PC-3 (cell line): ENCODE data around the gene RENBP. TPM values are rescaled to one million over a fixed set of nuclear protein-coding genes. Genes with fewer than 3 reads are reported as not detected.
A peak's percentile ranks its signal among the peaks of the same experiment; 100 is the strongest.

ENCODE experiments used
- ATAC-seq: fragments of 200-7000 bp; cut with Tn5 transposase; 2 replicates; pipeline ENCODE4 v1.9.1; 2020; ENCODE audit warnings: mild to moderate bottlenecking, moderate library complexity
- BruUV-seq: library from RNA; stranded (reverse); fragments of 400-500 nt; replicated peaks from 2 replicates; lab custom pipeline; 2021; lab: Mats Ljungman, UMichigan
- CTCF ChIA-PET: fragments of 300-600 bp; sonication (Branson Sonifier 250); formaldehyde crosslinking; loops from one replicate; lab custom pipeline; 2022; ENCODE audit warnings: antibody characterized with exemption; lab: Charles Lee
- POLR2A ChIA-PET: fragments of 300-600 bp; sonication (Branson Sonifier 250); formaldehyde crosslinking; loops from one replicate; lab custom pipeline; 2022; ENCODE audit warnings: antibody characterized with exemption; ENCODE audit not compliant: unreplicated experiment; lab: Charles Lee
- DNase-seq: peaks from one replicate; pipeline ENCODE4 v3.0.0-alpha.2; 2015
- H2AFZ ChIP-seq: fragments of 300-600 bp; sonication (generic); 2 replicates; pipeline ENCODE4 v1.6.0; 2016; ENCODE audit warnings: antibody characterized with exemption, low read length
- H3F3A ChIP-seq: fragments of 300-600 bp; sonication (generic); one replicate; pipeline ENCODE4 v1.6.0; 2017; ENCODE audit warnings: antibody characterized with exemption, low read length, control low read depth, mild to moderate bottlenecking; ENCODE audit not compliant: unreplicated experiment
- H3K27ac ChIP-seq: fragments of 300-600 bp; sonication (generic); 2 replicates; pipeline ENCODE4 v1.5.1; 2016; ENCODE audit warnings: mild to moderate bottlenecking, low read length
- H3K27me3 ChIP-seq: fragments of 300-600 bp; sonication (generic); 2 replicates; pipeline ENCODE4 v1.6.1; 2016; ENCODE audit warnings: low read length, mixed read lengths
- H3K36me3 ChIP-seq: fragments of 300-600 bp; sonication (generic); 2 replicates; pipeline ENCODE4 v1.6.1; 2016; ENCODE audit warnings: low read depth, mixed run types, low read length, mixed read lengths
- H3K4me1 ChIP-seq: fragments of 300-600 bp; sonication (generic); 2 replicates; pipeline ENCODE4 v1.5.1; 2016; ENCODE audit warnings: low read length; ENCODE audit not compliant: insufficient read depth
- H3K4me2 ChIP-seq: fragments of 300-600 bp; sonication (generic); 2 replicates; pipeline ENCODE4 v1.6.0; 2016; ENCODE audit warnings: low read length
- H3K4me3 ChIP-seq: fragments of 300-600 bp; sonication (generic); 2 replicates; pipeline ENCODE4 v1.5.1; 2016; ENCODE audit warnings: mild to moderate bottlenecking, low read length, mixed read lengths
- H3K79me2 ChIP-seq: fragments of 300-600 bp; sonication (generic); 2 replicates; pipeline ENCODE4 v1.6.1; 2017; ENCODE audit warnings: low read length, mixed read lengths
- H3K9ac ChIP-seq: fragments of 300-600 bp; sonication (generic); 2 replicates; pipeline ENCODE4 v1.6.0; 2016; ENCODE audit warnings: mild to moderate bottlenecking, low read length
- H3K9me2 ChIP-seq: fragments of 300-600 bp; sonication (generic); replicated peaks from 2 replicates; pipeline ENCODE4 v1.6.1; 2016; ENCODE audit warnings: mixed run types, low read length, mixed read lengths
- H3K9me3 ChIP-seq: fragments of 300-600 bp; sonication (generic); 2 replicates; pipeline ENCODE4 v1.6.1; 2016; ENCODE audit warnings: low read length, mixed read lengths
- H4K20me1 ChIP-seq: fragments of 300-600 bp; sonication (generic); 2 replicates; pipeline ENCODE4 v1.6.1; 2016; ENCODE audit warnings: low read length, mixed read lengths
- CTCF ChIP-seq: fragments of 300-600 bp; sonication (generic); conservative IDR thresholded peaks from 2 replicates; pipeline ENCODE4 v1.5.1; 2017; ENCODE audit warnings: antibody characterized with exemption, low read depth, mild to moderate bottlenecking, low read length
- EZH2 ChIP-seq: fragments of 300-600 bp; sonication (generic); IDR thresholded peaks from one replicate; pipeline ENCODE4 v1.6.1; 2017; ENCODE audit warnings: antibody characterized with exemption, mild to moderate bottlenecking, low read length; ENCODE audit not compliant: unreplicated experiment
- EZH2phosphoT487 ChIP-seq: fragments of 300-600 bp; sonication (generic); IDR thresholded peaks from 2 replicates; pipeline ENCODE4 v1.6.1; 2018; ENCODE audit warnings: mild to moderate bottlenecking, antibody characterized with exemption, low read length, borderline replicate concordance
- intact Hi-C: fragments of 100-400 bp; cut with micrococcal nuclease; formaldehyde crosslinking; loops from 2 replicates; pipeline ENCODE4 v1.9.0; 2023
- total RNA-seq: library from RNA; depleted of rRNA; stranded (reverse); fragments of >200 nt; gene quantifications from 2 replicates; pipeline ENCODE4 v1.2.3, GENCODE V29; 2014

Gene RENBP
- total RNA-seq, 1 experiment from 2014 or later = not detected

- H3K79me2 ChIP-seq = peaks cover 83% of the 10 kb centered on the region
- H4K20me1 ChIP-seq = peaks cover 38% of the 10 kb centered on the region
- no peak for TF ChIP-seq EZH2
- no peak for TF ChIP-seq EZH2phosphoT487
- TF ChIP-seq CTCF = no peak
- peak overlapping the region; percentile 87 for H3K4me2 ChIP-seq
- H3K36me3 ChIP-seq = no peaks in the 10 kb centered on the region; the same call in 1 of the 2 replicates
- no peaks in the 10 kb centered on the region for H3K9me3 ChIP-seq
- no peak overlapping the region for H2AFZ ChIP-seq
- peaks cover 29% of the 10 kb centered on the region for H3K4me1 ChIP-seq
- H3K27ac ChIP-seq = no peak overlapping the region
- H3K27me3 ChIP-seq = no peaks in the 10 kb centered on the region
- DNase-seq (no peak), ATAC-seq (no peak)
- H3K9ac ChIP-seq = peak overlapping the region; percentile 74
- BruUV-seq = TSS peak; percentile 1
- POLR2A ChIA-PET = no interaction called here
- intact Hi-C loops = no loop called here
- CTCF ChIA-PET = no interaction called here
- H3K9me2 ChIP-seq = no peaks in the 10 kb centered on the region
- peak overlapping the region; percentile 99 for H3K4me3 ChIP-seq
- H3F3A ChIP-seq = peaks cover 6% of the 10 kb centered on the region
These were observed 24.9 kb upstream of the RENBP start for GRCh38 chrX:153969125-153969903.

GRCh38 chrX:153968754-153969124 lies 24.3 kb upstream of the RENBP start:
- intact Hi-C loops = no loop called here
- H3K9ac ChIP-seq = peak overlapping the region; percentile 74; the same call in 1 of the 2 replicates
- H4K20me1 ChIP-seq = peaks cover 38% of the 10 kb centered on the region
- peaks cover 6% of the 10 kb centered on the region for H3F3A ChIP-seq
- POLR2A ChIA-PET = no interaction called here
- peak overlapping the region; percentile 99 for H3K4me3 ChIP-seq
- no peak overlapping the region for H2AFZ ChIP-seq
- CTCF ChIA-PET = no interaction called here
- no peaks in the 10 kb centered on the region for H3K9me3 ChIP-seq
- ATAC-seq (no peak), DNase-seq (peak; percentile 10)
- no TSS peak for BruUV-seq
- H3K27ac ChIP-seq = no peak overlapping the region
- H3K4me1 ChIP-seq = peaks cover 23% of the 10 kb centered on the region
- H3K9me2 ChIP-seq = no peaks in the 10 kb centered on the region
- H3K79me2 ChIP-seq = peaks cover 83% of the 10 kb centered on the region
- peak overlapping the region; percentile 87 for H3K4me2 ChIP-seq
- peak; percentile 28; the same call in 1 of the 2 replicates for TF ChIP-seq CTCF
- TF ChIP-seq EZH2 = no peak
- no peaks in the 10 kb centered on the region for H3K27me3 ChIP-seq
- no peaks in the 10 kb centered on the region; the same call in 1 of the 2 replicates for H3K36me3 ChIP-seq

- no peak overlapping the region for H3K27ac ChIP-seq
- H2AFZ ChIP-seq = no peak overlapping the region
- H3K4me1 ChIP-seq = peaks cover 18% of the 10 kb centered on the region
- ChIA-PET POLR2A (no interaction called here), CTCF (interaction anchor here (0.6 kb wide), 1 partner anchor 406 kb away, joined by 3 read pairs; the partner anchor contains the start of gene FLNA)
- H3K9me3 ChIP-seq = no peaks in the 10 kb centered on the region
- H3K79me2 ChIP-seq = peaks cover 83% of the 10 kb centered on the region
- ATAC-seq = no peak
- no peak for DNase-seq
- TF ChIP-seq EZH2phosphoT487 = no peak
- no peak for TF ChIP-seq CTCF
- TF ChIP-seq EZH2 = no peak
- H3K9ac ChIP-seq = no peak overlapping the region
- no peaks in the 10 kb centered on the region for H3K27me3 ChIP-seq
- peak overlapping the region; percentile 87 for H3K4me2 ChIP-seq
- peak overlapping the region; percentile 99 for H3K4me3 ChIP-seq
- no peaks in the 10 kb centered on the region; the same call in 1 of the 2 replicates for H3K36me3 ChIP-seq
- peaks cover 5% of the 10 kb centered on the region for H3F3A ChIP-seq
- peaks cover 38% of the 10 kb centered on the region for H4K20me1 ChIP-seq
- no peaks in the 10 kb centered on the region for H3K9me2 ChIP-seq
- intact Hi-C loops = no loop called here
- BruUV-seq = no TSS peak
These were observed 23.8 kb upstream of the RENBP start for GRCh38 chrX:153968255-153968654.
